Tibial nerve (tissue), 3 donors: Measurements from ENCODE around the gene KRT1.

Experiments
- POLR2A ChIP-seq, 2 donors: fragments of 450-650 bp; IDR thresholded peaks; one replicate each; pipeline ENCODE4 v1.6.1; 2017; ENCODE audit warnings: antibody characterized with exemption in 2 of 2, mild to moderate bottlenecking in 2 of 2, moderate library complexity in 2 of 2
- TF ChIP-seq, protein P1 (sequence below), 5 experiments: fragments of 200-600 bp in 3 of 5; fragments of 450-650 bp in 2 of 5; sonication (generic) in 3 of 5; IDR thresholded peaks; one replicate each; pipeline ENCODE4 v1.5.1; 2016 to 2019; ENCODE audit warnings: antibody characterized with exemption in 5 of 5, mild to moderate bottlenecking in 3 of 5, moderate library complexity in 2 of 5

- TF ChIP-seq, protein P1, sequence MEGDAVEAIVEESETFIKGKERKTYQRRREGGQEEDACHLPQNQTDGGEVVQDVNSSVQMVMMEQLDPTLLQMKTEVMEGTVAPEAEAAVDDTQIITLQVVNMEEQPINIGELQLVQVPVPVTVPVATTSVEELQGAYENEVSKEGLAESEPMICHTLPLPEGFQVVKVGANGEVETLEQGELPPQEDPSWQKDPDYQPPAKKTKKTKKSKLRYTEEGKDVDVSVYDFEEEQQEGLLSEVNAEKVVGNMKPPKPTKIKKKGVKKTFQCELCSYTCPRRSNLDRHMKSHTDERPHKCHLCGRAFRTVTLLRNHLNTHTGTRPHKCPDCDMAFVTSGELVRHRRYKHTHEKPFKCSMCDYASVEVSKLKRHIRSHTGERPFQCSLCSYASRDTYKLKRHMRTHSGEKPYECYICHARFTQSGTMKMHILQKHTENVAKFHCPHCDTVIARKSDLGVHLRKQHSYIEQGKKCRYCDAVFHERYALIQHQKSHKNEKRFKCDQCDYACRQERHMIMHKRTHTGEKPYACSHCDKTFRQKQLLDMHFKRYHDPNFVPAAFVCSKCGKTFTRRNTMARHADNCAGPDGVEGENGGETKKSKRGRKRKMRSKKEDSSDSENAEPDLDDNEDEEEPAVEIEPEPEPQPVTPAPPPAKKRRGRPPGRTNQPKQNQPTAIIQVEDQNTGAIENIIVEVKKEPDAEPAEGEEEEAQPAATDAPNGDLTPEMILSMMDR (IDR thresholded peaks at IDR 0.05) = no peak
- TF ChIP-seq POLR2A (IDR thresholded peaks at IDR 0.05) = no peak
Observed at GRCh38 chr12:52662093-52662917, 17.9 kb downstream of the KRT1 start.
